H1 (cell line): ENCODE data around the gene SEC23IP.

Experiments used
- BRCA1 ChIP-seq: IDR thresholded peaks from 2 replicates; pipeline ENCODE4 v1.6.1; 2012; ENCODE audit warnings: low read depth, low read length, improper control_type of control experiment
- CHD2 ChIP-seq: IDR thresholded peaks from 2 replicates; pipeline ENCODE4 v1.6.1; 2012; ENCODE audit warnings: low read length, improper control_type of control experiment
- CTCF ChIP-seq, 3 experiments: IDR thresholded peaks; 1 replicate in 2 of 3; 2 replicates in 1 of 3; pipeline versions ENCODE4 v1.5.1 to v1.6.1; 2011; ENCODE audit warnings: low read length in 3 of 3, mild to moderate bottlenecking in 3 of 3, inconsistent platforms in 2 of 3, low read depth in 1 of 3, moderate library complexity in 1 of 3; ENCODE audit not compliant: insufficient read depth in 1 of 3; ENCODE audit errors: control extremely low read depth in 1 of 3
- EP300 ChIP-seq, 2 experiments: IDR thresholded peaks; 1 replicate in 1 of 2; 2 replicates in 1 of 2; pipeline ENCODE4 v1.6.1; 2011 to 2012; ENCODE audit warnings: low read depth in 2 of 2, low read length in 2 of 2, mild to moderate bottlenecking in 2 of 2, borderline replicate concordance in 1 of 2, inconsistent platforms in 1 of 2, moderate library complexity in 1 of 2
- GTF2F1 ChIP-seq: IDR thresholded peaks from 2 replicates; pipeline ENCODE4 v1.6.1; 2012; ENCODE audit warnings: low read depth, low read length, improper control_type of control experiment, borderline replicate concordance
- JUND ChIP-seq: IDR thresholded peaks from 2 replicates; pipeline ENCODE4 v1.6.1; 2011; ENCODE audit warnings: mild to moderate bottlenecking, improper control_type of control experiment, low read length
- KDM4A ChIP-seq: IDR thresholded peaks from one replicate; pipeline ENCODE4 v1.7.1; 2012; ENCODE audit warnings: low read depth, mild to moderate bottlenecking, moderate library complexity, low read length, inconsistent platforms; ENCODE audit not compliant: severe bottlenecking
- RFX5 ChIP-seq: IDR thresholded peaks from 2 replicates; pipeline ENCODE4 v1.6.1; 2011; ENCODE audit warnings: low read depth, low read length, improper control_type of control experiment, borderline replicate concordance
- TBP ChIP-seq: IDR thresholded peaks from 2 replicates; pipeline ENCODE4 v1.6.1; 2011; ENCODE audit warnings: low read depth, low read length, improper control_type of control experiment
- TF ChIP-seq, protein P1 (sequence below): IDR thresholded peaks from 2 replicates; pipeline ENCODE4 v1.6.1; 2012; ENCODE audit warnings: inconsistent platforms

DNA sequence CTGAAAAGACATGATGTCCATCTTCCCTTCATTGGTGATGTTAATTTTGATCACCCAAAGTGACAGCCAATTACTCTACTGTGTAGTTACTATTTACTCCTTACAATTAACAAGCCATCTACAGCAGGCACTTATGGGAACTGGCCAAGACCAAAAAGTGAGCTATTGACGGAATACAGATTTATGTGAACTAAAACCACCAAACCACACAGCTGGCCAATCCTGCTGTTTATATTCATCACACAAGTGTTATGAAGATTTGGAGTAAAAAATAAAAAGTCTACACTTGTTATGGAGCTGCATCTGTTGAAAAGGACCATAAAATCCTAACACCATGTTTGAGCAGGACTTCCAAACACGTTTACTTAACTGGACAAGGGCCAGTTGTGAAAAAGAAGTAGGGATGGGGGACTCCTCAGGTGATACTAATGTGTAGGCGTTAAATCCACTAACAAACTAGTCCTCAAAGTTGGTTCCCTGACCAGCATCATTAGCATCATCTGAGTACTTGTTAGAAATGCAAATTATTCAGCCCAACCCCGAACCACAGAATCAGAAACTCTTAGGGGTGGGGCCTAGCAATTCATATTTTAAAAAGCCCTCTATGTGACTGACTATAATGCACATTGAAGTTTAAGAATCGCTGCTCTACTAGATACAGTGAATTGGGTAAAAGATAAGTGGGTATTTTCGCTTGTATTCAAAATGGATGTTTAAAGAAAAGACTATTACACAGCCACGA lies 31.5 kb upstream of the SEC23IP start:
- no peak for TF ChIP-seq CTCF (IDR thresholded peaks at IDR 0.05; ENCODE audit: control extremely low read depth in 1 of 3, insufficient read depth in 1 of 3, low read depth in 1 of 3, low read length in 3 of 3)
- TF ChIP-seq, protein P1, sequence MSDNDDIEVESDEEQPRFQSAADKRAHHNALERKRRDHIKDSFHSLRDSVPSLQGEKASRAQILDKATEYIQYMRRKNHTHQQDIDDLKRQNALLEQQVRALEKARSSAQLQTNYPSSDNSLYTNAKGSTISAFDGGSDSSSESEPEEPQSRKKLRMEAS, result no peak
- no peak for TF ChIP-seq BRCA1
- TF ChIP-seq KDM4A, result no peak
- TF ChIP-seq EP300 (IDR thresholded peaks at IDR 0.05; ENCODE audit: borderline replicate concordance in 1 of 2, low read depth in 2 of 2, low read length in 2 of 2), result no peak
- TF ChIP-seq TBP, result no peak
- TF ChIP-seq RFX5, result no peak
- no peak for TF ChIP-seq JUND
- no peak for TF ChIP-seq GTF2F1
- TF ChIP-seq CHD2, result no peak
